HepG2 (cell line): ENCODE results near the gene CEP19. TPM values are rescaled to one million over a fixed set of nuclear protein-coding genes. Genes with fewer than 3 reads are reported as not detected.

Source experiments
- BRF2 ChIP-seq: sonication (generic); formaldehyde crosslinking; IDR thresholded peaks from 2 replicates; pipeline ENCODE4 v1.8.1; 2022; ENCODE audit warnings: mild to moderate bottlenecking, missing genetic modification reagents
- CREB1 ChIP-seq, 2 experiments: fragments of 450-650 bp in 1 of 2; IDR thresholded peaks; 2 replicates each; pipeline ENCODE4 v1.6.1; 2016 to 2017; ENCODE audit warnings: control low read depth in 1 of 2, mild to moderate bottlenecking in 1 of 2, missing compliant biosample characterization in 1 of 2, missing genetic modification characterization in 1 of 2
- FOXO4 ChIP-seq: sonication (generic); formaldehyde crosslinking; conservative IDR thresholded peaks from 2 replicates; pipeline ENCODE4 v1.8.1; 2023; ENCODE audit warnings: missing genetic modification reagents
- PRDM15 ChIP-seq: sonication (generic); formaldehyde crosslinking; IDR thresholded peaks from 2 replicates; pipeline ENCODE4 v1.4.0; 2020; ENCODE audit warnings: missing genetic modification reagents
- REL ChIP-seq: sonication (generic); formaldehyde crosslinking; conservative IDR thresholded peaks from 2 replicates; pipeline ENCODE4 v1.8.0; 2022; ENCODE audit warnings: mild to moderate bottlenecking, missing genetic modification reagents, moderate library complexity
- SALL2 ChIP-seq: sonication (generic); formaldehyde crosslinking; IDR thresholded peaks from 2 replicates; pipeline ENCODE4 v1.8.1; 2023; ENCODE audit warnings: mild to moderate bottlenecking, missing genetic modification reagents, inconsistent platforms
- SRF ChIP-seq: IDR thresholded peaks from 2 replicates; pipeline ENCODE4 v1.6.1; 2011; ENCODE audit warnings: mild to moderate bottlenecking, low read depth, low read length, moderate library complexity
- SRSF1 ChIP-seq: fragments of 200-400 bp; formaldehyde crosslinking; optimal IDR thresholded peaks from 2 replicates; pipeline ENCODE3; 2017; ENCODE audit warnings: mild to moderate bottlenecking, low read depth, low read length, moderate library complexity
- TFE3 ChIP-seq: IDR thresholded peaks from 2 replicates; pipeline ENCODE4 v1.6.1; 2016
- ZBTB39 ChIP-seq: sonication (generic); formaldehyde crosslinking; IDR thresholded peaks from 2 replicates; pipeline ENCODE4 v1.5.0; 2020; ENCODE audit warnings: missing genetic modification reagents
- ZNF264 ChIP-seq: sonication (generic); formaldehyde crosslinking; IDR thresholded peaks from 2 replicates; pipeline ENCODE4 v1.4.0; 2020; ENCODE audit warnings: missing genetic modification reagents
- ZNF331 ChIP-seq: sonication (generic); formaldehyde crosslinking; IDR thresholded peaks from 2 replicates; pipeline ENCODE4 v1.4.0; 2020; ENCODE audit warnings: missing genetic modification reagents
- ZNF333 ChIP-seq: sonication (generic); formaldehyde crosslinking; IDR thresholded peaks from 2 replicates; pipeline ENCODE4 v1.4.0; 2020; ENCODE audit warnings: mild to moderate bottlenecking, missing genetic modification reagents, borderline replicate concordance
- ZNF780A ChIP-seq: sonication (generic); formaldehyde crosslinking; IDR thresholded peaks from 2 replicates; pipeline ENCODE4 v1.8.0; 2022; ENCODE audit warnings: mild to moderate bottlenecking, missing genetic modification reagents, moderate library complexity
- ZNF839 ChIP-seq: sonication (generic); formaldehyde crosslinking; IDR thresholded peaks from 2 replicates; pipeline ENCODE4 v1.4.0; 2020; ENCODE audit warnings: missing genetic modification reagents, mild to moderate bottlenecking, borderline replicate concordance
- polyA plus RNA-seq, 8 experiments: library from polyadenylated mRNA; depleted of rRNA in 3 of 8; stranded (reverse) in 7 of 8; unstranded in 1 of 8; fragments of >200 nt; fragmentation: Illumina TruSeq in 4 of 8; extraction: Trizol in 4 of 8; gene quantifications; 2 replicates each; pipeline versions ENCODE4 v1.2.1 to v1.2.3, GENCODE V29; 2011 to 2016; ENCODE audit warnings: low read depth in 4 of 8, missing spikeins in 1 of 8, mixed read lengths in 1 of 8; ENCODE audit not compliant: insufficient read depth in 1 of 8
- total RNA-seq, 5 experiments: library from RNA; depleted of rRNA; stranded (reverse); fragments of >200 nt; fragmentation: Illumina TruSeq; extraction: Trizol; gene quantifications; 2 replicates each; pipeline ENCODE4 v1.2.3, GENCODE V29; 2016; ENCODE audit warnings: low read depth in 1 of 5

CEP19 gene
- total and polyA plus RNA-seq, 2 of the 13 experiments (the other 11 are each of a cell fraction or from before 2014, with no cell fraction given): 0.48 to 1.2 TPM

- TF ChIP-seq BRF2 (CRISPR knock-in tag) (no peak), SRSF1 (no peak), ZNF264 (CRISPR knock-in tag) (no peak), ZNF331 (CRISPR knock-in tag) (peak; percentile 9; the same call in 1 of the 2 replicates), REL (CRISPR knock-in tag) (no peak), PRDM15 (CRISPR knock-in tag) (no peak), ZNF780A (CRISPR knock-in tag) (no peak), SRF (no peak), CREB1 (IDR thresholded peaks at IDR 0.05) (no peak), CREB1 (CRISPR knock-in tag; IDR thresholded peaks at IDR 0.05) (peak; percentile 58), ZNF839 (no peak), FOXO4 (CRISPR knock-in tag) (no peak), ZBTB39 (no peak), TFE3 (CRISPR knock-in tag) (no peak), SALL2 (CRISPR knock-in tag) (no peak), ZNF333 (CRISPR knock-in tag) (no peak)
Measured at GRCh38 chr3:196754091-196754981, 42.3 kb upstream of the CEP19 start (continued).
